PC-3 (cell line): ENCODE measurements around the gene SCAPER.

Source experiments
- EZH2 ChIP-seq: fragments of 300-600 bp; sonication (generic); IDR thresholded peaks from one replicate; pipeline ENCODE4 v1.6.1; 2017; ENCODE audit warnings: antibody characterized with exemption, mild to moderate bottlenecking, low read length; ENCODE audit not compliant: unreplicated experiment
- EZH2phosphoT487 ChIP-seq: fragments of 300-600 bp; sonication (generic); IDR thresholded peaks from 2 replicates; pipeline ENCODE4 v1.6.1; 2018; ENCODE audit warnings: mild to moderate bottlenecking, antibody characterized with exemption, low read length, borderline replicate concordance
- TF ChIP-seq, protein P1 (sequence below): fragments of 300-600 bp; sonication (generic); conservative IDR thresholded peaks from 2 replicates; pipeline ENCODE4 v1.5.1; 2017; ENCODE audit warnings: antibody characterized with exemption, low read depth, mild to moderate bottlenecking, low read length

DNA sequence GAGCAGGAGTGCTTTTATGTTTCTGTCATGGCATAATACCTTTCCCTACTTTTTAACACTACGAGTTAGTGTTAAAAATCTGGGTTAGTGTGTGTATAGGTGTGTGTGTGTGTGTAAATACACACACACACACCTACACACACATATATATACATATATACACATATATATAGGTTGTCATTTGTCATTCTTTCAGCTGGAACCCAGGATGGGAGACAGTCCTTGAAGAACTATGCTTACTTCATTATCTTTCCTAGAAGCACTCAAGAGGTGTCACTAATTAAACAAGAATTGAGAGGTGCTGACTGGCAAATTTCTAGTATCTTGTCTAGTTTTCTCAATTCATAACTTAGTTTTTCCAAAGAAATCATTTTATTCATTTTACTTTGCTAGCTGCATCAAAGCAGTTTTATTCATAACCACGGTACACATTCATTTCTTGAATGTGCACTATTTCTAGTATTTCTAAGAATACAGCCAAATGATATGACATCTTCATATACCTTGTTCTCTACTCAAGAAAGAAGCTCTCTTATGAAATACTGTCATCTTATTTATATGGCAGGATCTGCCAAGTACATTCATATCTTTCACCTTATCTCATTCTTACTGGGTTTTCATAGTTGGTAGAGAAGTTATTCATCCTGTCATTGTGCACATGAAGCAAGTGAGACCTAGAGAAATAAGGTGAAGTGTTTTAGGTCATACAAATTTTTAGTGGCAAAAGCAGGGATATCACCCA is 522.0 kb downstream of the SCAPER start:
- TF ChIP-seq, protein P1, sequence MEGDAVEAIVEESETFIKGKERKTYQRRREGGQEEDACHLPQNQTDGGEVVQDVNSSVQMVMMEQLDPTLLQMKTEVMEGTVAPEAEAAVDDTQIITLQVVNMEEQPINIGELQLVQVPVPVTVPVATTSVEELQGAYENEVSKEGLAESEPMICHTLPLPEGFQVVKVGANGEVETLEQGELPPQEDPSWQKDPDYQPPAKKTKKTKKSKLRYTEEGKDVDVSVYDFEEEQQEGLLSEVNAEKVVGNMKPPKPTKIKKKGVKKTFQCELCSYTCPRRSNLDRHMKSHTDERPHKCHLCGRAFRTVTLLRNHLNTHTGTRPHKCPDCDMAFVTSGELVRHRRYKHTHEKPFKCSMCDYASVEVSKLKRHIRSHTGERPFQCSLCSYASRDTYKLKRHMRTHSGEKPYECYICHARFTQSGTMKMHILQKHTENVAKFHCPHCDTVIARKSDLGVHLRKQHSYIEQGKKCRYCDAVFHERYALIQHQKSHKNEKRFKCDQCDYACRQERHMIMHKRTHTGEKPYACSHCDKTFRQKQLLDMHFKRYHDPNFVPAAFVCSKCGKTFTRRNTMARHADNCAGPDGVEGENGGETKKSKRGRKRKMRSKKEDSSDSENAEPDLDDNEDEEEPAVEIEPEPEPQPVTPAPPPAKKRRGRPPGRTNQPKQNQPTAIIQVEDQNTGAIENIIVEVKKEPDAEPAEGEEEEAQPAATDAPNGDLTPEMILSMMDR: no peak
- TF ChIP-seq EZH2 (no peak), EZH2phosphoT487 (no peak)
